Measurements from ENCODE around the gene PTTG2. TPM values are rescaled to one million over a fixed set of nuclear protein-coding genes. Genes with fewer than 3 reads are reported as not detected.

Gene PTTG2
- total and polyA plus RNA-seq, 2 of the 13 experiments (the other 11 are each of a cell fraction or from before 2014, with no cell fraction given) = not detected

DNA sequence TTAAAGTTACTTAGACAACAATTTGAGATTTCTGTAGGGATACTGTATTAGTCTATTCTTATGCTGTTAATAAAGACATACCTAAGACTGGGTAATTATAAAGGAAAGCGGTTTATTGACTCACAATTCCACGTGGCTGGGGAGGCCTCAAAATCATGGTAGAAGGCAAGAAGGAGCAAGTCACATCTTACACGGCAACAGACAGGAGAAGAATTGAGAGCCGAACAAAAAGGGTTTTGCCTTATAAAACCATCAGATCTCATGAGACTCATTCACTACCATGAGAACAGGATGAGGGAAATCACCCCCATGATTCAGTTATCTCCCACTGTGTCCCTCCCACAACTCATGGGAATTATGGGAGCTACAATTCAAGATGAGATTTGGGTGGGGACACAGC lies 11.0 kb downstream of the PTTG2 start:
- H2AFZ ChIP-seq (ENCODE audit: low read length) = no peak overlapping the region
- ChIA-PET CTCF (ENCODE audit: low intra/inter-chr PET ratio, low total read pairs) (no interaction called here), POLR2A (no interaction called here)
- TF ChIP-seq POLR2AphosphoS5 (IDR thresholded peaks at IDR 0.05; ENCODE audit: low read depth, low read length) (no peak), PHF21A (CRISPR knock-in tag; IDR thresholded peaks at IDR 0.05) (no peak), TEF (CRISPR knock-in tag; IDR thresholded peaks at IDR 0.05) (no peak), HDAC1 (CRISPR knock-in tag; IDR thresholded peaks at IDR 0.05) (no peak), SNRNP70 (IDR thresholded peaks at IDR 0.05; ENCODE audit: low read depth, low read length) (no peak), LCORL (IDR thresholded peaks at IDR 0.05) (no peak), LCORL (CRISPR knock-in tag; IDR thresholded peaks at IDR 0.05) (no peak), DNMT1 (CRISPR knock-in tag; IDR thresholded peaks at IDR 0.05) (no peak), ONECUT2 (CRISPR knock-in tag; IDR thresholded peaks at IDR 0.05) (no peak)
- TF ChIP-seq, protein P1, sequence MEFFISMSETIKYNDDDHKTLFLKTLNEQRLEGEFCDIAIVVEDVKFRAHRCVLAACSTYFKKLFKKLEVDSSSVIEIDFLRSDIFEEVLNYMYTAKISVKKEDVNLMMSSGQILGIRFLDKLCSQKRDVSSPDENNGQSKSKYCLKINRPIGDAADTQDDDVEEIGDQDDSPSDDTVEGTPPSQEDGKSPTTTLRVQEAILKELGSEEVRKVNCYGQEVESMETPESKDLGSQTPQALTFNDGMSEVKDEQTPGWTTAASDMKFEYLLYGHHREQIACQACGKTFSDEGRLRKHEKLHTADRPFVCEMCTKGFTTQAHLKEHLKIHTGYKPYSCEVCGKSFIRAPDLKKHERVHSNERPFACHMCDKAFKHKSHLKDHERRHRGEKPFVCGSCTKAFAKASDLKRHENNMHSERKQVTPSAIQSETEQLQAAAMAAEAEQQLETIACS (CRISPR knock-in tag; IDR thresholded peaks at IDR 0.05) = no peak
- H3K4me3 ChIP-seq (replicated peaks in 1 of 3; ENCODE audit: insufficient read depth in 1 of 3, low read depth in 2 of 3, low read length in 3 of 3) = no peak overlapping the region
- H3K4me2 ChIP-seq (ENCODE audit: low read depth, low read length) = no peak overlapping the region
- in situ Hi-C loops (cut with HindIII; ENCODE audit: extremely low pct_ligation_motif_present, low pct_unique_long_range_greater_than_20kb) (no loop called here), intact Hi-C loops (cut with micrococcal nuclease; ENCODE audit: unreplicated experiment) (loop anchor here (10.0 kb wide), 1 partner anchor 86 kb away; no protein-coding TSS in a partner anchor)
- H4K20me1 ChIP-seq (ENCODE audit: insufficient read depth, low read length) = no peaks in the 10 kb centered on the region
- no peak overlapping the region for H3K9ac ChIP-seq (ENCODE audit: insufficient read depth, low read depth, low read length)
- no peak for ATAC-seq
- no peaks in the 10 kb centered on the region; a peak in 1 of 5 replicates for H3K27me3 ChIP-seq (ENCODE audit: control insufficient read depth in 1 of 2, insufficient read depth in 2 of 2, low read length in 2 of 2)
- 80% methylated on average over 4 of the region's 4 CpGs for WGBS (ENCODE audit: low lambda C conversion rate)
- no peak for DNase-seq (ENCODE audit: low spot score)
- H3K4me1 ChIP-seq (ENCODE audit: insufficient read depth, low read length) = peaks cover 27% of the 10 kb centered on the region
- FAIRE-seq = no peak
- BruUV-seq (replicated peaks) = no TSS peak
- no peaks in the 10 kb centered on the region for H3K36me3 ChIP-seq (replicated peaks in 1 of 2; ENCODE audit: control insufficient read depth in 1 of 2, insufficient read depth in 2 of 2, low read length in 2 of 2)
- H3K27ac ChIP-seq (ENCODE audit: extremely low read length, insufficient read depth, low read length) = no peak overlapping the region
- no peaks in the 10 kb centered on the region for H3K9me3 ChIP-seq (ENCODE audit: low read length)
- no peaks in the 10 kb centered on the region for H3K79me2 ChIP-seq (ENCODE audit: insufficient read depth, low read length)

Data from HepG2 (cell line).